ENCODE data around the gene TBCCD1.
"Not testable (repeated sequence)": the region's sequence is repeated elsewhere in the genome, so short reads cannot be mapped to it uniquely, and the experiment has no call there.

TBCCD1 gene

DNA sequence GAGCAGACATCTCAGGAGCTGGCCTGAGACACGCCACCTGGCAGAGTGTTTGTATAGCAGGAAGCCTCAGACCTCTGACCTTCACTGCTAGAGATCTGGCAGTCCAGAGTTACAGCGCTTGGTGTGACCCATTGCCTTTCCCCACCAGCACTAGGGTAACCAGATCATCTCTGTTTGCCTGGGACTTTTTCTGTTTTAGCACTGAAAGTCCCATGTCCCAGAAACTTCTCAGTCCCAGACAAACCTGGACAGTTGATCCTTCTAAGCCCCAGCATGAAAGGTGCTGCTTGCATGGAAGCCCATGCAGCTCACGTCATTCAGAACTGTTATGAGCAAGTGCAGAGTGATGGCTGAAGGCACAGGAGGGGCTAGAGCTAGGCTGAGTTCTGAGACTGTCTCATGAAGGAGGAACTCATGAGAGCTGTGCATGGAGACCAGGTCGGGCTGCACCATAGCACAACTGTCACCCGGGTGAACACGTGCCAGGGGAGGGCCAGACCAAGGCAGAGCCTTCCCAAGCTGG, 27.5 kb upstream of the TBCCD1 start:
- DNase-seq, result no peak

DNA sequence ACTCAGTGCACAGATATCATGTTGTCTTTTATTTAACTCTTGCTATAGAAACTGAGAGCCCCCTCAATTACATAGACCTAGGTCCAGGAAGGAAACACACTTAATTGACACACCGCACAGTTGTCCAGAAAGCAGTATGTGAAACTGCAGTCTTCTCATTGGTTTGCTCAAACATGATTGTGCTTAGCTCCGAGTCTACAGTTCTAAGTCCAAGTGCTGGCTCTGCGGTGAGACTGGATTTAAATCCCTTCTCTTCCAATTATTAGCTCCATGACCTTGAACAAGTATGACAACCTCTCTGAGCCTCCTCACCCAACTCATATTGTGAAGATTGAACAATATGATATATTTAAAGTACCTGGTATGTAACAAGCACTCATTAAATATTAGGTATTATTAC, 26.7 kb upstream of the TBCCD1 start:
- no peak for DNase-seq

- DNase-seq, result no peak
Measured at GRCh38 chr3:186592682-186593081, 25.5 kb upstream of the TBCCD1 start.

- DNase-seq, result no peak
Measured at GRCh38 chr3:186590580-186591295, 23.6 kb upstream of the TBCCD1 start.

GRCh38 chr3:186589856-186590579, 22.9 kb upstream of the TBCCD1 start:
- DNase-seq, result no peak

DNA sequence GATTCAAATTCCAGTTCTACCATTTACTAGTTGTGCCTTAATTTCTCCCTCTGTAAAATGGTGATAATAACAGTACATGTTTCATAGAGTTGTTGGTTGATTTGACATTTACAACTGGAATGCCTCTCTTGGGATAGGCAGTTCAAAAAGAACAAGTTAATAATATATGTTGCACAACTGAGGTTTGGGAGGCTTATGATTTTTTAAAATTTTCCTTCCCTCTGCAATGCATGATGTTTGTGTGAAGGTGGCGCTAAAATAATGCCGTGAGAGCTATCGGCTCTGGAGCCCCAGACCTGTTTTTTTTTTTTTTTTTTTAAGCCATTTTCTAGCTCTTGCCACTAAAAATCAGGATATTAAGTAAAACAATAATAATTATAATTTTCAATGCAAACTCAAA, 22.0 kb upstream of the TBCCD1 start:
- DNase-seq, result no peak

DNA sequence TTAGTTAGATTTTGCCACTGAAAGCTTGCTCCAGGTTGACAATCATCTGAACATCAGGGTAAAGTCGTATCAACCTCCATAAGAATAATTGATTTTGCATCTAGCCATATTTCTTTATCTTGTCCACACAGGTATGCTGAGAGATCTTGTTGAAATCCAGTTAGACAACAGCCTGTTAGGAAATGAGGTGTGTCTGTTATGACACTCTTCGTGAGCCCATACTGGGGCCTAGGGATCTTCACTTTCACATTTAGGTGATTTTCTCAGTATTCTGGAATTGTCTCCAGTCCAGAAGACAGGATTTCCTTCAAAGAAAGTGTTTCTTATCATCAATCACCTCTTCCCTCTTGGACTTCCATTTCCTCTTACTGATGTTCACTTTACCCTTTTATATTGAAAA, 21.5 kb upstream of the TBCCD1 start:
- DNase-seq, result no peak

GRCh38 chr3:186587183-186587582, 20.0 kb upstream of the TBCCD1 start:
- DNase-seq, result no peak

GRCh38 chr3:186586245-186586644, 19.1 kb upstream of the TBCCD1 start:
- not testable (repeated sequence) for DNase-seq

DNA sequence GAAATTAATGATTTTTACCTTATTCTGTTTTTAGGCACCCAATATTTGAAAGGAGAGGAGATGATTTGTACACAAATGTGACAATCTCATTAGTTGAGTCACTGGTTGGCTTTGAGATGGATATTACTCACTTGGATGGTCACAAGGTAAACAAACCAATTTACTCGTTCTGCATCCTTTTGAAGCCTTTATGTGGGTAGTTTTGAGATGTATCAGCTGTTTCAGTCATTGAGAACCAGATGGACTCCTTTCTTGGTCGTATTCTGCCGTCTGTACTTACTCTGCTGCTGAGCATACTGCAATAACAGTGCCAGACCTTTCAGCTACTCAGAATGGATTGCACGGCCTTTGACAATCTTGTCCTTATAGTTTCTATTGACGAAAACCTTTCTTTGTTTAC, 16.7 kb upstream of the TBCCD1 start:
- DNase-seq, result no peak

- no peak for DNase-seq
Measured at GRCh38 chr3:186582541-186582940, 15.4 kb upstream of the TBCCD1 start.

GRCh38 chr3:186580785-186581184, 13.6 kb upstream of the TBCCD1 start:
- DNase-seq, result no peak

DNA sequence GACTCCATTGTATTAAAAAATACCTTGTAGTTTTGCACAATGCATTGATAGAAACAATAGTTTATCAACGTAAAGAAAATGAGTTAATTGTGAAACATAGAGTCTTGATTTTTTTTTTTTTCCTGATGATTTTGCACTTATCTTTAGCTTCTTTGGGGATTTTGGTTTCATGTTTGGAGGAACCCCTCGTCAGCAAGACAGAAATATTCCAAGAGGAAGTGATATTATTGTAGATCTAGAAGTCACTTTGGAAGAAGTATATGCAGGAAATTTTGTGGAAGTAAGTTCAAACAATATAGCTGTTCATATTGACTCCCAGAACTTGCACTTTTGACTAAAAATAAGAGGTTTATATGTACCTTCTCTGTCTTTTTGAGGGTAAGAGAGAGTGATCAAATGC, 10.4 kb upstream of the TBCCD1 start:
- DNase-seq, result no peak

DNA sequence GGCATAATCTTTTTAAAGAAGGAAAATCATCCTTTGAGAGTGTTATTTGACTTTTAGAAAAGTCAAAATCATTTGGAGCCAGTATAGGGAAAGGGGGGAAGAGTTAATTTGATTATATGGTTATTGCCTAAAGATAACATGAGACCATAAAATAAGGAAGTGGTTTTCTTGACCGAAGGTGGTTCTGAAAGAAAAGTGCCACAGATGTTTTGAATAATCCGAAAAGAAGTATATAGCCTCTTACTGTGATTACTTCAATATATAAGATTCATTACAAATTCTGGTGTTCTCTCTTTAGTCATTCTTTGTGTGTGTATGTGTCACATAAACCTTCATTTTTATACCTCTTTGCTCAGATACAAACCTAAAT, 4.5 kb upstream of the TBCCD1 start:
- DNase-seq, result no peak

- DNase-seq, result no peak
Measured at GRCh38 chr3:186570941-186571643, 4.0 kb upstream of the TBCCD1 start.

GRCh38 chr3:186570096-186570940, 3.2 kb upstream of the TBCCD1 start, which contains the start of gene DNAJB11:
Gene DNAJB11 (plus strand): TSS chr3:186570720. CDS start chr3:186570898, 178 bp downstream.
- peak; percentile 99 for DNase-seq

DNA sequence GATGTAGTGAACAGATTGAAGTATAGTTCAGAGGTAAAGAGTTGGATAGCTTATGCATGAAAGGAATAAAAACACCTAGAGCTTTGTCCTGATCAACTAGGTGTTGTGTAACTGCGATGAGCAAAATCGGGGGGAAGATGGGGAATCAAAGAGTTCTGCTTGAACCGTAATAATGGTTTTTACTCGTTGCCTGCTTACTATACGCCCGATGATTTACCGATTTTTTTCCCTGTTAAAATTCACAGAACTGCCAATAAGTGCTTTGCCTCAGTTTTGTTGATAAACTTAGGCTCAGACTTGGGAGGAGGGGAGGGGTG, 2.6 kb upstream of the TBCCD1 start:
- DNase-seq, result no peak

- DNase-seq, result not testable (repeated sequence)
Measured at GRCh38 chr3:186569361-186569760, 2.2 kb upstream of the TBCCD1 start.

- no peak for DNase-seq
Measured at GRCh38 chr3:186566772-186567071, 417 bp downstream of the TBCCD1 start.

DNA sequence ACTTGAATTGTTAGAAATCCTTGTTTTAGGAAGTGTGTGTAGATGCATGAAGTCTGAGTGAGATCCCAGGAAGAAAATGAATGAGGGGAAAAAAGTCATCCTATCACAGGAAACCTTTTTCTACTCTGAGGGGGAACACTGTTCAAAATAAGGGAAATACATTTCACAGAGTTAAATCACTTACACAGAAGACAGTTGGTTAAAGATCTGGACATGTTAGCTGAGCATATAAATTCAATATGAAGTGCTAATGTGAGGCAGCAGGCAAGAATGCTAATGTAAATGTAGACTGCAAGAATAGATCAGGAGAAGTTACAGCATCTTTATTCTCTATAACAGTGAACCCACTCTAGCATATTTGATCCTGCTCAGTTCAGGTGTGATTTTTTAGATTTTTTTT, 2.6 kb downstream of the TBCCD1 start:
- DNase-seq, result no peak

GRCh38 chr3:186552408-186553031, 14.6 kb downstream of the TBCCD1 start:
- no peak for DNase-seq

DNA sequence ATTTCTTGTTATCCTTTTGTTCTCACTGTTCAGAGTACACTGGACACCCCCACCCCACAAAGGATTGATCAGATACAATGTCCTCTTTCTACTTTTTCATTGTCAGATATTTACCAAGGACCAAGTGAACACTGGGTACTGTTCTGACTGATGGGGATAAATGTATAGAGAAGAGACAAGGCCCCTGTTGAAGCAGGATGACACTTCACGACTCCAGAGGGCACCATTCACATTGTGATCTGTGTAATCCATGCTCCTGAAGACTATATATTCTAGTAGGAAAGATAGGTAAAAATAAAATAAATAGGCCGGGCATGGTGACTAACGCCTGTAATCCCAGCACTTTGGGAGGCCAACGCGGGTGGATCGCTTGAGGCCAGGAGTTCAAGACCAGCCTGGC, 15.8 kb downstream of the TBCCD1 start:
- DNase-seq, result no peak

DNA sequence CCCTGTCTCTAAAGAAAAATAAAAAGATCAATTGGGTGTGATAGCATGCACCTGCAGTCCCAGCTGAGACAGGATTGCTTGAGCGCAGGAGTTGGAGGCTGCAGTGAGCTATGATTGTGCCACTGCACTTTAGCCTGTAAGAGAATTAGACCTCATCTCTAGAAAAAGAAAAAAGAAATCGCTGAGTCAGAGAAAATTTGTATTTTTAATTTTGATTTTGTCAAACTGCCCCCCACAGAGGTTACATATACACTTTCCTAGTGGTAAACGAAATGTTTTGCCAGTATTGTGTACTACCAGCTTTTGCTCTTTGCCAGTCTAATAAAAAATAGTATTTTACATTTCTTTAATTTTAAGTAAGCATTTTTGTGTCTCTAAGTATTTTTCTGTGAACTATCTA, 17.6 kb downstream of the TBCCD1 start:
- no peak for DNase-seq
